OCI-LY1 (cell line): ENCODE results near the gene ZFP3.

Experiments
- EZH2 ChIP-seq: fragments of 200-600 bp; sonication (generic), shearing (Covaris generic); IDR thresholded peaks from 2 replicates; pipeline ENCODE4 v1.8.0; 2017; ENCODE audit warnings: borderline replicate concordance, mixed run types, mild to moderate bottlenecking, antibody characterized with exemption, low read length, moderate library complexity, mixed read lengths
- TF ChIP-seq, protein P1 (sequence below): fragments of 200-600 bp; sonication (generic), shearing (Covaris generic); IDR thresholded peaks from 2 replicates; pipeline ENCODE4 v1.5.1; 2017; ENCODE audit warnings: mild to moderate bottlenecking, antibody characterized with exemption, low read length, moderate library complexity, mixed read lengths

DNA sequence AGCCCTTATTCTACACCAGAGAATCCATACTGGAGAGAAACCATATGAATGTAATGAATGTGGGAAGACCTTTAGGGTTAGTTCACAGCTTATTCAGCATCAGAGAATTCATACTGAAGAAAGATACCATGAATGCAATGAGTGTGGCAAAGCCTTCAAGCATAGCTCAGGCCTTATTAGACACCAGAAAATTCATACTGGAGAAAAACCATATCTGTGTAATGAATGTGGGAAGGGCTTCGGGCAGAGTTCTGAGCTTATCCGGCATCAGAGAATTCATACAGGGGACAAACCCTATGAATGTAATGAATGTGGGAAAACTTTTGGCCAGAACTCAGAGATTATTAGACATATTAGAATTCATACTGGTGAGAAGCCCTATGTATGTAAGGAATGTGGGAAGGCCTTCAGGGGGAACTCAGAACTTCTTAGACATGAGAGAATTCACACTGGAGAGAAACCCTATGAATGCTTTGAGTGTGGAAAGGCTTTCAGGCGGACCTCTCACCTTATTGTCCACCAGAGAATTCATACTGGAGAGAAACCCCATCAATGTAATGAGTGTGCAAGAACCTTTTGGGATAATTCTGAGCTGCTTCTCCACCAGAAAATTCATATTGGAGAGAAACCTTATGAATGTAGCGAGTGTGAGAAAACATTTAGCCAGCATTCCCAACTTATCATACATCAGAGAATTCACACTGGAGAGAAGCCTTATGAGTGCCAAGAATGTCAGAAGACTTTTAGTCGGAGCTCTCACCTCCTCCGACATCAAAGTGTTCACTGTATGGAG, 14.1 kb downstream of the ZFP3 start:
- TF ChIP-seq, protein P1, sequence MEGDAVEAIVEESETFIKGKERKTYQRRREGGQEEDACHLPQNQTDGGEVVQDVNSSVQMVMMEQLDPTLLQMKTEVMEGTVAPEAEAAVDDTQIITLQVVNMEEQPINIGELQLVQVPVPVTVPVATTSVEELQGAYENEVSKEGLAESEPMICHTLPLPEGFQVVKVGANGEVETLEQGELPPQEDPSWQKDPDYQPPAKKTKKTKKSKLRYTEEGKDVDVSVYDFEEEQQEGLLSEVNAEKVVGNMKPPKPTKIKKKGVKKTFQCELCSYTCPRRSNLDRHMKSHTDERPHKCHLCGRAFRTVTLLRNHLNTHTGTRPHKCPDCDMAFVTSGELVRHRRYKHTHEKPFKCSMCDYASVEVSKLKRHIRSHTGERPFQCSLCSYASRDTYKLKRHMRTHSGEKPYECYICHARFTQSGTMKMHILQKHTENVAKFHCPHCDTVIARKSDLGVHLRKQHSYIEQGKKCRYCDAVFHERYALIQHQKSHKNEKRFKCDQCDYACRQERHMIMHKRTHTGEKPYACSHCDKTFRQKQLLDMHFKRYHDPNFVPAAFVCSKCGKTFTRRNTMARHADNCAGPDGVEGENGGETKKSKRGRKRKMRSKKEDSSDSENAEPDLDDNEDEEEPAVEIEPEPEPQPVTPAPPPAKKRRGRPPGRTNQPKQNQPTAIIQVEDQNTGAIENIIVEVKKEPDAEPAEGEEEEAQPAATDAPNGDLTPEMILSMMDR, result no peak
- TF ChIP-seq EZH2, result no peak
